Smooth muscle cell (in vitro differentiated cells): Measurements from ENCODE around the gene DNAJC27. TPM values are rescaled to one million over a fixed set of nuclear protein-coding genes. Genes with fewer than 3 reads are reported as not detected.
"Not testable (repeated sequence)": the region's sequence is repeated elsewhere in the genome, so short reads cannot be mapped to it uniquely, and the experiment has no call there.

Source experiments
- DNase-seq: peaks from one replicate; lab custom pipeline; 2025; ENCODE audit not compliant: unreplicated experiment; lab: John Stamatoyannopoulos, UW
- H2AFZ ChIP-seq: fragments of 200-600 bp; sonication (generic); 2 replicates; pipeline ENCODE4 v1.6.0; 2016; ENCODE audit warnings: antibody characterized with exemption, low read depth, mild to moderate bottlenecking
- H3F3A ChIP-seq: fragments of 200-600 bp; sonication (generic); 2 replicates; pipeline ENCODE4 v1.6.0; 2017; ENCODE audit warnings: antibody characterized with exemption, low read depth
- H3K27ac ChIP-seq: fragments of 200-600 bp; sonication (generic); 2 replicates; pipeline ENCODE4 v1.5.1; 2016; ENCODE audit warnings: low read depth, mild to moderate bottlenecking
- H3K27me3 ChIP-seq: fragments of 200-600 bp; sonication (generic); 2 replicates; pipeline ENCODE4 v1.6.1; 2016; ENCODE audit warnings: low read depth, mild to moderate bottlenecking
- H3K36me3 ChIP-seq: fragments of 200-600 bp; sonication (generic); 2 replicates; pipeline ENCODE4 v1.5.1; 2016; ENCODE audit warnings: low read depth
- H3K4me1 ChIP-seq: fragments of 200-600 bp; sonication (generic); 2 replicates; pipeline ENCODE4 v1.5.1; 2016; ENCODE audit warnings: low read depth
- H3K4me2 ChIP-seq: fragments of 200-600 bp; sonication (generic); 2 replicates; pipeline ENCODE4 v1.6.0; 2016; ENCODE audit warnings: mild to moderate bottlenecking
- H3K4me3 ChIP-seq: fragments of 200-600 bp; sonication (generic); 2 replicates; pipeline ENCODE4 v1.5.1; 2016; ENCODE audit warnings: mild to moderate bottlenecking
- H3K79me2 ChIP-seq: fragments of 200-600 bp; sonication (generic); 2 replicates; pipeline ENCODE4 v1.6.0; 2016; ENCODE audit warnings: low read depth, mild to moderate bottlenecking
- H3K9ac ChIP-seq: fragments of 200-600 bp; sonication (generic); 2 replicates; pipeline ENCODE4 v1.6.0; 2016; ENCODE audit warnings: low read depth
- H3K9me3 ChIP-seq: fragments of 200-600 bp; sonication (generic); replicated peaks from 2 replicates; pipeline ENCODE4 v1.5.1; 2016; ENCODE audit warnings: low read depth
- H4K20me1 ChIP-seq: fragments of 200-600 bp; sonication (generic); 2 replicates; pipeline ENCODE4 v1.6.0; 2016; ENCODE audit warnings: low read depth
- CTCF ChIP-seq: fragments of 200-600 bp; sonication (generic); IDR thresholded peaks from 2 replicates; pipeline ENCODE4 v1.5.1; 2017; ENCODE audit warnings: borderline replicate concordance, mild to moderate bottlenecking, antibody characterized with exemption; ENCODE audit not compliant: insufficient read depth, poor library complexity, severe bottlenecking
- WGBS: methylation state at CpG from one replicate; pipeline ENCODE4 v1.1.7; 2016; ENCODE audit warnings: low lambda C conversion rate; 5-methylcytosine and 5-hydroxymethylcytosine counted together
- polyA plus RNA-seq: library from polyadenylated mRNA; unstranded; fragments of >200 nt; fragmentation: Nextera tagmentation; extraction: Ambion mirVana; gene quantifications from 2 replicates; pipeline ENCODE4 v1.2.1, GENCODE V29; 2016
- total RNA-seq: library from RNA; depleted of rRNA; stranded (reverse); fragments of >200 nt; gene quantifications from 2 replicates; pipeline ENCODE4 v1.2.3, GENCODE V29; 2014

Gene DNAJC27
- total RNA-seq: 4.4 and 8.4 TPM in 2 replicates
- 1.4 and 2.2 TPM in 2 replicates for polyA plus RNA-seq

GRCh38 chr2:24971536-24972314 is at the start of gene DNAJC27:
Gene DNAJC27 (minus strand): TSS chr2:24971955. CDS start chr2:24971904, 51 bp downstream.
- Histone ChIP-seq H3K9ac (peak within 1 kb of the TSS; percentile 98), H3K9me3 (no peaks in the 10 kb centered on the region), H2AFZ (peak within 1 kb of the TSS; percentile 100), H3K4me2 (peak within 1 kb of the TSS; percentile 99), H4K20me1 (no peaks in the 10 kb centered on the region), H3K79me2 (peaks cover 31% of the 10 kb centered on the region), H3K4me3 (peak within 1 kb of the TSS; percentile 94), H3K4me1 (peaks cover 6% of the 10 kb centered on the region), H3K36me3 (no peaks in the 10 kb centered on the region), H3K27me3 (no peaks in the 10 kb centered on the region), H3F3A (no peaks in the 10 kb centered on the region), H3K27ac (peak within 1 kb of the TSS; percentile 99)
- under 1% methylated on average over 63 of the region's 72 CpGs for WGBS
- DNase-seq: peak; percentile 92
- TF ChIP-seq CTCF: no peak

- no peak overlapping the region for H3K4me3 ChIP-seq
- no peak for TF ChIP-seq CTCF
- H3K27me3 ChIP-seq: peaks cover 8% of the 10 kb centered on the region
- no peaks in the 10 kb centered on the region for H3F3A ChIP-seq
- no peaks in the 10 kb centered on the region for H3K79me2 ChIP-seq
- no peak for DNase-seq
- H4K20me1 ChIP-seq: no peaks in the 10 kb centered on the region
- H3K4me2 ChIP-seq: no peak overlapping the region
- 81% methylated on average over 7 of the region's 7 CpGs for WGBS
- no peak overlapping the region for H3K9ac ChIP-seq
- H3K36me3 ChIP-seq: no peaks in the 10 kb centered on the region
- no peaks in the 10 kb centered on the region for H3K4me1 ChIP-seq
- H3K27ac ChIP-seq: no peak overlapping the region
- H3K9me3 ChIP-seq: no peaks in the 10 kb centered on the region
- no peak overlapping the region for H2AFZ ChIP-seq
Measured at GRCh38 chr2:25018681-25019080, 46.9 kb upstream of the DNAJC27 start.

- no peaks in the 10 kb centered on the region for H3K79me2 ChIP-seq
- TF ChIP-seq CTCF: no peak
- no peak for DNase-seq
- no peak overlapping the region for H3K9ac ChIP-seq
- no peaks in the 10 kb centered on the region for H3K4me1 ChIP-seq
- H4K20me1 ChIP-seq: no peaks in the 10 kb centered on the region
- 77% methylated on average over 9 of the region's 9 CpGs for WGBS
- no peaks in the 10 kb centered on the region for H3K9me3 ChIP-seq
- no peak overlapping the region for H3K27ac ChIP-seq
- no peak overlapping the region for H3K4me2 ChIP-seq
- no peaks in the 10 kb centered on the region for H3K27me3 ChIP-seq
- H2AFZ ChIP-seq: no peak overlapping the region
- no peak overlapping the region for H3K4me3 ChIP-seq
- H3F3A ChIP-seq: no peaks in the 10 kb centered on the region
- H3K36me3 ChIP-seq: no peaks in the 10 kb centered on the region
Measured at GRCh38 chr2:25014631-25015030, 42.9 kb upstream of the DNAJC27 start.

GRCh38 chr2:25011342-25011741 is 39.6 kb upstream of the DNAJC27 start:
- not testable (repeated sequence) for H3K36me3 ChIP-seq, H3F3A ChIP-seq, H3K9me3 ChIP-seq, H3K27ac ChIP-seq, H3K4me1 ChIP-seq, H3K27me3 ChIP-seq, DNase-seq, H3K9ac ChIP-seq, H4K20me1 ChIP-seq, H3K4me2 ChIP-seq, H3K79me2 ChIP-seq, H3K4me3 ChIP-seq, H2AFZ ChIP-seq
- WGBS: 100% methylated on average over 2 of the region's 2 CpGs
